Hepatocyte (in vitro differentiated cells): ENCODE measurements around the gene PUSL1. TPM values are rescaled to one million over a fixed set of nuclear protein-coding genes. Genes with fewer than 3 reads are reported as not detected.

Source experiments
- DNase-seq: peaks from one replicate; pipeline ENCODE4 v3.0.0-alpha.2; 2016; ENCODE audit warnings: low spot score
- H2AFZ ChIP-seq: fragments of 200-600 bp; sonication (generic); 2 replicates; pipeline ENCODE4 v1.6.0; 2016; ENCODE audit warnings: antibody characterized with exemption, mild to moderate bottlenecking
- H3K27ac ChIP-seq: fragments of 200-600 bp; sonication (generic); 2 replicates; pipeline ENCODE4 v1.5.1; 2016; ENCODE audit warnings: mild to moderate bottlenecking
- H3K27me3 ChIP-seq: fragments of 200-600 bp; sonication (generic); 2 replicates; pipeline ENCODE4 v1.6.1; 2016
- H3K36me3 ChIP-seq: fragments of 200-600 bp; sonication (generic); replicated peaks from 2 replicates; pipeline ENCODE4 v1.5.1; 2016; ENCODE audit warnings: low read depth; ENCODE audit not compliant: insufficient read depth
- H3K4me1 ChIP-seq: fragments of 200-600 bp; sonication (generic); 2 replicates; pipeline ENCODE4 v1.5.1; 2016; ENCODE audit warnings: mild to moderate bottlenecking, moderate library complexity; ENCODE audit not compliant: insufficient read depth
- H3K4me2 ChIP-seq: fragments of 200-600 bp; sonication (generic); 2 replicates; pipeline ENCODE4 v1.6.0; 2016
- H3K4me3 ChIP-seq: fragments of 200-600 bp; sonication (generic); 2 replicates; pipeline ENCODE4 v1.5.1; 2016; ENCODE audit warnings: mild to moderate bottlenecking
- H3K79me2 ChIP-seq: fragments of 200-600 bp; sonication (generic); 2 replicates; pipeline ENCODE4 v1.6.0; 2017; ENCODE audit warnings: mild to moderate bottlenecking
- H3K9me2 ChIP-seq: fragments of 200-600 bp; sonication (generic); replicated peaks from 2 replicates; pipeline ENCODE4 v1.6.0; 2017; ENCODE audit warnings: mild to moderate bottlenecking; ENCODE audit not compliant: insufficient read depth
- H3K9me3 ChIP-seq: fragments of 200-600 bp; sonication (generic); 2 replicates; pipeline ENCODE4 v1.5.1; 2016; ENCODE audit warnings: low read depth, mild to moderate bottlenecking
- H4K20me1 ChIP-seq: fragments of 200-600 bp; sonication (generic); 2 replicates; pipeline ENCODE4 v1.6.0; 2016; ENCODE audit warnings: mild to moderate bottlenecking; ENCODE audit not compliant: insufficient read depth, poor library complexity, severe bottlenecking
- CTCF ChIP-seq: fragments of 200-600 bp; sonication (generic); IDR thresholded peaks from 2 replicates; pipeline ENCODE4 v1.5.1; 2016; ENCODE audit warnings: antibody characterized with exemption, mild to moderate bottlenecking; ENCODE audit not compliant: poor library complexity
- EZH2 ChIP-seq: fragments of 200-600 bp; sonication (generic); IDR thresholded peaks from 2 replicates; pipeline ENCODE4 v1.6.1; 2016; ENCODE audit warnings: antibody characterized with exemption, mild to moderate bottlenecking, borderline replicate concordance
- EZH2phosphoT487 ChIP-seq: fragments of 200-600 bp; sonication (generic); IDR thresholded peaks from one replicate; pipeline ENCODE4 v1.6.1; 2018; ENCODE audit warnings: antibody characterized with exemption, mild to moderate bottlenecking, low read depth, moderate library complexity; ENCODE audit not compliant: unreplicated experiment, severe bottlenecking
- WGBS: methylation state at CpG from one replicate; pipeline ENCODE4 v1.1.6; 2016; ENCODE audit warnings: low lambda C conversion rate; ENCODE audit errors: missing lambda C conversion rate; 5-methylcytosine and 5-hydroxymethylcytosine counted together
- polyA plus RNA-seq: library from polyadenylated mRNA; unstranded; fragments of >200 nt; fragmentation: Nextera tagmentation; extraction: Ambion mirVana; gene quantifications from 2 replicates; pipeline ENCODE4 v1.2.1, GENCODE V29; 2016
- total RNA-seq: library from RNA; depleted of rRNA; stranded (reverse); fragments of >200 nt; gene quantifications from 2 replicates; pipeline ENCODE4 v1.2.3, GENCODE V29; 2014

The PUSL1 gene
- total and polyA plus RNA-seq, 2 experiments from 2014 or later = 27.7 to 37.2 TPM

- 93% methylated on average over 19 of the region's 23 CpGs for WGBS
- no peak overlapping the region for H3K27ac ChIP-seq
Measured at GRCh38 chr1:1320666-1321448, 12.5 kb downstream of the PUSL1 start.

GRCh38 chr1:1321477-1321876 is 13.1 kb downstream of the PUSL1 start:
- Histone ChIP-seq H3K79me2 (peaks cover 86% of the 10 kb centered on the region), H3K9me3 (no peaks in the 10 kb centered on the region), H3K27ac (no peak overlapping the region), H3K27me3 (no peaks in the 10 kb centered on the region), H3K4me3 (no peak overlapping the region), H3K36me3 (no peaks in the 10 kb centered on the region), H2AFZ (no peak overlapping the region), H4K20me1 (peaks cover 32% of the 10 kb centered on the region), H3K4me2 (no peak overlapping the region), H3K4me1 (peaks cover 20% of the 10 kb centered on the region), H3K9me2 (no peaks in the 10 kb centered on the region)
- TF ChIP-seq EZH2 (no peak), CTCF (no peak), EZH2phosphoT487 (no peak)
- 99% methylated on average over 7 of the region's 8 CpGs for WGBS
- no peak for DNase-seq

More at GRCh38 chr1:1320666-1321448, 12.5 kb downstream of the PUSL1 start:
- no peaks in the 10 kb centered on the region for H3K9me3 ChIP-seq
- peaks cover 27% of the 10 kb centered on the region for H4K20me1 ChIP-seq
- no peak overlapping the region for H2AFZ ChIP-seq
- H3K79me2 ChIP-seq = peaks cover 86% of the 10 kb centered on the region
- H3K4me1 ChIP-seq = peaks cover 18% of the 10 kb centered on the region
- H3K27me3 ChIP-seq = no peaks in the 10 kb centered on the region
- TF ChIP-seq EZH2 (no peak), CTCF (no peak), EZH2phosphoT487 (no peak)
- DNase-seq = no peak
- no peaks in the 10 kb centered on the region for H3K9me2 ChIP-seq
- H3K36me3 ChIP-seq = no peaks in the 10 kb centered on the region
- no peak overlapping the region for H3K4me2 ChIP-seq
- no peak overlapping the region for H3K4me3 ChIP-seq

GRCh38 chr1:1322418-1322817 is 14.0 kb downstream of the PUSL1 start:
- Histone ChIP-seq H3K4me1 (peaks cover 20% of the 10 kb centered on the region), H3K4me3 (no peak overlapping the region), H3K27me3 (no peaks in the 10 kb centered on the region), H2AFZ (no peak overlapping the region), H3K27ac (no peak overlapping the region), H3K36me3 (no peaks in the 10 kb centered on the region), H3K9me2 (no peaks in the 10 kb centered on the region), H3K4me2 (no peak overlapping the region), H3K9me3 (no peaks in the 10 kb centered on the region), H3K79me2 (peaks cover 82% of the 10 kb centered on the region), H4K20me1 (peaks cover 29% of the 10 kb centered on the region)
- no peak for DNase-seq
- TF ChIP-seq CTCF = no peak
- TF ChIP-seq EZH2phosphoT487 = no peak
- TF ChIP-seq EZH2 = no peak
- 96% methylated on average over 2 of the region's 14 CpGs for WGBS
